Cortex of kidney (tissue), 1 donor: ENCODE results near the gene GALNT14.

Experiments used
- DNase-seq: peaks from one replicate; lab custom pipeline; 2025; lab: John Stamatoyannopoulos, UW

GALNT14 gene

DNA sequence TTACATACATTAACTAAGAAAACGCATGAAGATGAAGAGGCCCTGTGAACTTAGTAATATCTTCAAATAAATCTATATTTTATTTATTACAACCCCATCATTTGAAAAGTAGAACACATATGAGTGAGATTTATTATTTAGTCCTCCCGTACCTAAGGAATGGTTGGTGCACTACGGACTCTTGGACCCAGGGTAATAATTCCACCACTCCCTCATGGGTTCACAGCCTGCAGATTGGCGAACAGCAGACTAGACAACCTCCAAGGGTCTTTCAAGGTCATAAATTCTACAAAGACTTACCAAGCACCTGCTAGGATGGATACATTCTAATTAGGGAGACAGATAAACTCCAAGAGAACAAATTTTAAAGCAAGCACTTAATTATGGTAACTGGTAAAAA is 51.6 kb downstream of the GALNT14 start:
- DNase-seq: no peak

DNA sequence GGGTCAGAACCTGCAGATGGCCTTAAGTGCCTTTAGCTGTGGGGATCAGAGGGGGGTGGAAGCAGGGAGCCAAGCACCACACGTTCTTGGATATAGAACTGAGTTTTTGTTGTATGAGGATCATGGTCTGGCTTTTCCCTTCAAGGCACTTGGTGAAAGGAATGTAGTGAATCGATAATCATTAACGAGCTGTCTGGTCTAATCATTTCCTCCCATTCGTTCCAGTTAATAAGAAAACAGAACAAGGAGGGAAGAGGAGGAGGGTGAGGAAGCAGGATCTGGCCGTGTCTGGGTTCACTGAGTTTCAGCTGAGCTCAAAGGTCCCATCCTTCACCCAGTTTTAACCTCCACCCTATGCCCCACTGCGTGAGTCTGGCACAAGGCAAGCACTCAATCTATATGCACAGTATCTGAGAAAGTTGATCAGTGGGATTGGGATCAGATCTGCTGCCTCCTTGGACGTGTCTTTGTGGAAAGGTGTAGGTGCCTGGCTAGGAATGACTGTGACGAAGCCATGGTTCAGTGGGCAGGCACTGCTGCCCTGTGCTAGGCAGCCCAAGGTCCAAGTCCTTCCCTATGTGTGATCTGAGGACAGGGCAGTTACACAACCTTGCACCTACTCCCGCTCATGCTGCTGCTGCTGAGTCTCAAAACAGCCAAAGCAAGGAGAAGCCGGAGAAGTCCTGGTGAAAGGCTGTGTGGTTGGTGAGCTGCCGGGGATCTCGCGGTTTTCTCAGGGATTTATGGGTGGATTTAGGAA is 54.8 kb downstream of the GALNT14 start:
- no peak for DNase-seq

DNA sequence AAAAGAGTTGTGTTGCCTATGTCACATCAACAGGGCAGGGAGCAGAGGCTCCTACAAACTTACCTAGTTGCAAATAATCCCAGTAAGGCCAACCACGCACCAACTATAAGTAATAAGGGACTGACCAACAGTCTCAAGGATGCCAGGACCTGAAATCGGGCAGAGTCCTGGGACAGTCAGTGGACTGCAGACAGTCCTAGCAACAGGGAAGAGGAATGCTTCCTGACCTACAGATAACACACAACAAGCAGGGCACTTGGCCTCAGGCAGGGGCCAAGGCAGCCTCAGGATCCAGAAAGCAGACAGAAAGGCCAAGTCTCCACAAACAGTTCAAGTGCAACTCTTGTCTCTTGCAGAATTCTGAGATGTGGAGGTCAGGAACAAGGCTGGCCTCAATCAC is 56.2 kb downstream of the GALNT14 start:
- no peak for DNase-seq

DNA sequence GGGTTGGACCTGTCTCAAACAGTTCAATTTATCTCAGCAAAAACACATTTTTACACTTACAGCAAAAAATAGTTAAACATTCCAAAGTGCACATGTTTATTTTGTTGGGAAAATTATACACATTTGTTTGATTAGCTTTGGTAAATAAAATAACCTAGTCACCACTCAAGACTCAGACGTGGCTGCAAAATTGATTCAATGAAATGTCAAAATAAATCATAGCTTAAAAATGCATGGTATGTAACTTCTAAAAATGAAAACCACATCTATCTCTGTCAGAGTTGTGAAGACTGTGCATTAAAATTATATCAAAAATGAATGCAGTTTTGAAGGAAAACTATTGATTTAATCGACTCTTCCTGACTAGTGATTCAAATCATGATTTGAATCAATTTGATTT is 56.7 kb downstream of the GALNT14 start:
- DNase-seq: no peak

DNA sequence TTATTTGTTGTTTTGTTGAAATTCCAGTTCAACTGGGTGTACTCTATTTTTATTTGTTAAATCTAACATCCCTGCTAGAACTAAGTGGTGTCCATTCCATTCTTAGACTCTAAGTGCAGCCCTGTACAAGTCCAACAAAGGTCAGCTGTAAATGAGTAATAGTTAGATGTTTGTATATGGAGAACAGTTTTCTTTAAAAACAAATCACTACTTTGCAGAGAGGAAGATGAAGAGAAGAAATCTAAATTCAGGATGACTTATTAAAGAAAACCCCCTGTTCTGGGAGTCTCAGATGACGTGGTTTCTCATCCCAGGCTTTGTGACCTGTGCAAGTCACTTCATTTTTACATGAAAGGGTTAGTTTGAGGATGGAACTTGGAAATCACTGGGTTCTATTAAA is 57.9 kb downstream of the GALNT14 start:
- DNase-seq: no peak

DNA sequence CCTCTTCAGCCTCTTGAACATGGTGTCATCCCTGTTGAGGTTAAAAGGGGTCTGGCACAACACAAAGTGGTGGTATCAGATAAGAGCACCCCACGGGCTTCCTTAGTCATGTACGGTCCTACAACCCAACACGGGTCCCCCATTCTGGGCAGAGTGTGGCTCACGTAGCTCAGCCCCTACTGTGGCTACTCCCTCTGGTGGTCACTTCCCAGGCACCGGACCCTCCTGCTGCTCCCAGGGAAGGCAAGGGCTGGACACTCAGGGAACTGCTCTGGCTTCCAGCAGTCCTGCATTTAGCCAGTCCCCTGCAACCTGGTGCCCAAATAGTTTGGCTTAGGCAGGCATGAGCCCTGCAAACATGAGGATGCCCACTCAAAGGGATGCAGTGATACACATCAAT is 58.6 kb downstream of the GALNT14 start:
- DNase-seq: no peak

DNA sequence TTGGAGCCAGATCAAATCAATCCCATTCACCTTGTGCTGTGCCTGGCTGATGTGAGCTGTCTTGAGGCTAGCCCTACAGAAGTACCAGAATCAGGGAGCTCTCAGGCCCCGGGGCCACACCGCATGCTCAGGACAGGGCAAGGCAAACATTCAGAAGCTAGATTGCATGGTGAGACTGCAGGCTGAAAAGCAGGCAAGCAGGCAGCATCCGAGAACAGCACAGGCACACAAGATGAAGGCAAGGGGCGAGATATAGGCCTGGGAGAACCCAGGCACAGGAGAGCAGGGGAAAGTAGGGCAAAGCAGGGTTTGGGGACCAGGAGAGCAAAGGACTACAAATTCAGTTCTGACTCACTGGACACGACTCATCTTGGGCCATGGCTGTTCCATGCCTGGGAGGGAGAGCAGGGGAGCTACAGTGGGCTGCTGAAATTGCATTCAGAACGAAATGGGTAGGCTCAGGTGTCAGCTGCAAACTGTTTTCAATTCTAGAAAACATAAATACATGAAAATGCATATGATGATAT is 59.6 kb downstream of the GALNT14 start:
- DNase-seq: no peak

DNA sequence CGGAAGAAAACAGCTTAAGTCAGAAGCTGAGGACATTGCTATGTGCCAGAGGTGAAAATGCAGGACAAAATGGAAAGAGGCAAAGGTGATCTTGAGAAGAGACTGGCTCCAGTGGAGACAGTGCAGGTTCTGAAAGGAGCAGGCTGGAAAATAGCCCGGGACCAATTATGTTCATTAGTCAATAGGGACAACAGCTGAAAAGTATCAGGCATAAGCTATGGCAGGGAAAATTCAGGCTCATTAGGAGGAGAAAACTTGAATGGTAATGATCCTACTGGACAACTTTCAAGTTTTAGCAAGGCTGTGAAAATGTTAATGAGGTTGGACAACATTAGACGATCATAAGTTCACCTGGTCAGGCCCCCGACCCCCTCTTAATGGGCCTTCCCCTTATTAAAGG is 60.2 kb downstream of the GALNT14 start:
- no peak for DNase-seq

DNA sequence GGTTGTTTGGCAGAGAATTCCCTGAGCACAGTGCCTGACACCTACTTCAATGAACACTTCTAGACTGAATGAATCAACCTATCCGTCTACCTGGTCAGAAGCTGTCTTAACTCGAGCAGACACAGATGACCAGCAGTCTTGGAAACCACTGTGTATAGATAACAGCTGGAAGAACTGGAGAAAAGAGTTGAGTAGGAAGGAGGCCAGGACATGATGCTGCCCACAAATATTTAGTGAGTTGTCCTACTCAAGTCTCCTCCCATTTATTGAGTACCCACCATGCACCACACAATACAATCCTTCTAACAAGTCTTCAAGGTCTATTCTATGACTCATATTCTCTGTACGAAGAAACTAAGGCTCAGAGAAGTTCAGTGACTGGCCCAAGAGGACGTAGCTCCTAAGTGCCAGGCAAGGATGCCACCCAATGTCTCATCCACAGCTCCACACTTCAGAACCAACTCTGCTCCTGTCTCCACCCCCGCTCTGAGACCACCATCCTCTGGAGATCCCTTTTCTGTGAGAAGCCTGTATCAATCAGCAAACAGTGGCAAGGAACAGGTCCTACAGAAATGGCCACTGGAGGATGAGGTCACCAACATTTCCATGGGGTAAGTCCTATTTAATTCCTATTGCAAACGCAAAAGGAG is 62.2 kb downstream of the GALNT14 start:
- no peak for DNase-seq

DNA sequence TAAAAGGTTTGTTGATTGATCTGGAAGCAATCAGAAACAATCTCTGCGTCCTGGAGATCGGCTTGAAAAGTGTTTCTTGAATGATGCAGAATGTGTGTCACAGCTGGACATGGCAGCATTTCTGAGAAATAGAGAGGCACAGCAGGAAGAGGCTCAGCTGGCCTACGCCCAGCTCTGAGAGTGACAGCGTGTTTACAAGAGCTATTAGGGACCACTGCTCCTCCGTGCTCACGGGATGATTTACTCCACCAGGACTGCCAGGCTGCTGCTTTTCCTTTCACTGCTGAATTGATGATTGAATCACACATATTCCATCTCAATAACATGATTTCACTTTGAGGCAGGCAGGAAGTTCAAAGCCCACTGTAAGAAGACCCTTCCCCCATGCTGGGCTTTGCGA is 62.8 kb downstream of the GALNT14 start:
- DNase-seq: no peak

DNA sequence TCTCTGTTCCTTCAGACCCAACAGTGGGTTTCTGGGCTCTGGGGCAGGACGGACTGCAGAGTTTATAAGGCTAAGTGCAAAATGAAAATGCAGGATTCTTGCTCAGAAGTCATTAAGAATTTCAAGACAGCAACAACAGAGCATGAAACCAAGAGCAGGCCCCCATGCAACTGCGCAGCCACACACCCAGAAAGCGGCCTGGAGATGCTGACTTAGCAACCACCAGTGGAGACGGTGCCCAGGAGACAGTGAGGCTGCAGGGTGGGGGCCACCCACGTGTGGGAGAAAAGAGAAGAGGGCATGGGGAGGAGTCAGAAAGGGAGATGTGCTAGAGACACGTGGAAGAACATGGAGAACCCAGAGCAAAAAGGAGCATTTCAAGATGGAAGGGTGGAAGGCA is 66.5 kb downstream of the GALNT14 start:
- DNase-seq: no peak

DNA sequence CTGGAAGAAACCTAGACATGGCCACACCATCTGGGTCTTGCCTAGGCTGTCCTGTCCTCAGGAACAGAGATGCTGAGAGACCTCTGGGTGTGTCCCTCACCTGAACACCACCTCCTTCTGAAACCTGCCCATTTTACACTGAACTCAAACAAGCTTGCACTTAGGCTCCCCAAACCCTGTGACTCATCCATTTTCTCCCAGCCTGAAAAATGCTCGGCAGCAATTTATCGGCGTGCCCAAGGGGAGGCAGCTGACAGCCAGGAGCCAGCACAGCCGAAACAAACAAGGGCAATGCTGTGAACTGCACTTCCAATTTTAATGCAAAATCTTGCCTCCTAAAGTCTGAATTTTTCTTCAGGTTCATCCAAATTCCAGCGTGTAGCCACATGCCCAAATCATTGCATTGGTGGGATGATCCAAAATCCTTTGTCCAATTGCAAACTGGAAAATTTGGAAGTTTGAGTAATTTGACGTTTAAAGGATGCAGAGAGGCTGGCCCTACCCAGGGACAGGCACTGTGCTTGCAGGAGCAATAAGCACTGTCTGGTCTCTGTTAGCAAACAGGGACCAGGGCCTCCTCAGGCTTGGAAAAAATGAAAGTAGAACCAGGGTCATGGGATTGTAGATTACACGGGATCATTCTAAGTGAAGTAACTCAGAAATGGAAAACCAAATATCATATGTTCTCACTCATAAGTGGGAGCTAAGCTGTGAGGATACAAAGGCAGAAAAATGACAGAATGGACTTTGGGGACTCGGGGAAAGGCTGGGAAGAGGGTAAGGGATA is 67.7 kb downstream of the GALNT14 start:
- DNase-seq: no peak

DNA sequence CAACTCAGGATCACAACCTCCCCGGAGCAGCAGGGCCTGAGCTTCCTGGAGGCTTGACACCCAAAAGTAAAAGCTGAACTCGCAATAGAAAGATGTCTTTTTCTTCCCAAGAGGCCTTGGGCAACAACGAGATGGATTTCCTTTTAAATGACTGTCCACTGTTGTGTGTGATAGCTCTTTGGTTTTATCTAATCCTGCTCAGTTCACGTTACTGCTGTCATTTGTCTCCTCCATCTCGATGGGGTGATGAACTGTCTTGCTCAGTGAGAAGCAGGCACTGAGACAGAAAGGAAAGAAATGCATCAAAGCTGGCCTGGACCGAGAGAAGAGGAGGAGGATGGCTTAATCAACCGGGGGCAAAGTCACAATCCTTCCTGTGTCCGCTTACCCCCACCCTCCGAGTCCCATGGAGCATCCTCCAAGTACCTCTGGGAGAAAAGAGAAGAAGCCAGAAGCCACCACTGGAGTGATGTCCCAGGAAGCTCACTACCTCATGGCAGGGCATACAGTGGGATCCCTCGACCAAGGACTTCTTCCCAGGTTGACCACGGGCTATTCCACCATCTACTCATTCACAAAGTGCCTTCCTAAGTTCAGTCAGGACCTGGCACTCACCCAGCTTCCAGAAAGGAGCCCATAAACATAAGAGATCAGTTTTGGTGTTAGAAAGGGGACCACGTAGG is 68.5 kb downstream of the GALNT14 start:
- no peak for DNase-seq

DNA sequence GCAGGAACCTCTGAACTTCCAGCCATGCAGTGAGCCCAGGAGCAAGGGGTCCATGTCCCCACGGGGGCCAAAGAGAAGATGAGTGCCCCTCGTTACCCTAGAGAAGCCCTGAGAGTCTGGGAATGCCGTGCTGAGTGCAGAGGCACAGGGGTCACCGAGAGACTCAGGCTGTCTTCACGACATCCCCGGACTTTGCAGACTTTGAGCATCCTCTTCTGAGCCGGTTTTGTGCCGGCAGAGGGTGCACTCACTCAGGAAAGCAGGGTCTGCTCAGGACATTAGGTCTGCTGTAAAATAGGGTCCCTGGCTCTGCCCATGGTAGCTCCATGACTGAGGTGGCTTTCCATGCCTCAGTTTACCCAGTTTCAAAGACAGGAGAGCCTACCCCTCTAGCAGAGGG is 71.0 kb downstream of the GALNT14 start:
- DNase-seq: no peak

DNA sequence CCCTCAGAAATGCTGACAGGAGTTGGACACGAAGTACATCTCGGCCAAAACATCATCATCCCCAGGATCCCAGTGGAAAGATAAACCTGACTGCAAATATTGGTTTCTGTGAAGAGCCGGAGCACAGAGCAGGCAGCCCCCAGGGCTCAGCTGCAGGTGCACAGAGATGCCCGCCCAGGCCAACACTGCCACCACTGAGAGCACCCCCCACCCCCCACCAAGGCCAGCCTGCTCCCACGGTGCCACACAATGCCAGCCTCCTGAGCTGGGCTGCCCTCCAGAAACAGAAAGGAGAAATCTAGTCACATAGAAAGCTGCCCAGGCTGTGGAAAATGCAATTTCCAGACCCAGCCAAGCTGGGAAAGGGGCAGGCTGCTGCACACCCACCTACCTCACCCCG is 71.7 kb downstream of the GALNT14 start:
- no peak for DNase-seq

DNA sequence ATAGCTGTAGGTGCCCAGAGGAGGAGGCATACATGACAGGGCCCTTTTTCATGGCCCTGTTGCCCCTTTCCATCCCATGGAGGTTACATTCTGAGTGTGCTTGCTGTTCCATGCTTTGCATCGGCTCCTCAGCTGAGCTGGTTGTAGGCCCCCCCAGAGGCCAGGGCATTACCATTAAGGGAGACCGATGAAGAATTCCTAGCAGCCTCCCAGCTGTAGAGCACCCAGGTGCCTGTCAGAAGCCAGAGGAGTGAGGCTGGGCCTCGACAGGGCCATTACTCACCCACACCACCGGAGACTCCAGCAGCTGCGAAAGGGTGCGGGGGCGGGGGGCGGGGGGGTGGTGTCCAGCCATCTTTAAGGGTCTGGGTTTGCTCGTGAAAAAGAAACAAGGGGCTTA is 72.2 kb downstream of the GALNT14 start:
- no peak for DNase-seq

DNA sequence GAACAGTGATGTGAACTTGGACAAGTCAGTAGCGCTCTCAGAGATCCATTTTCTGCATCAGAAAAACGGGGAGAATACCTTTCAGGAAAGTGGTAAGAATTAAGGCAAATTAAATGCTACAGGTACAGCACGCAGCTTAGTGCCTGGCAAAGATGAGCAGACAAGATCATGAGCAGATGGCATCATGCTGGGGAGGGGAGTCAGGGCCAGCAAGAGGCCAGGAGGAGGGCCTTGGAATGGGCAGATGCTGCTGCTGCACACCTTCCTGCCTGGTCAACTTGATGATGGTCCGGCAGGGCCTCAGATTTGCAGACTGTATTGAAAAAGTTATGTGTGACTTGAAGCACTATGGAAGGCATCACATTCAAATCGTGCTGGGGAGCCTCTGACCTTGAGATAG is 72.9 kb downstream of the GALNT14 start:
- no peak for DNase-seq

DNA sequence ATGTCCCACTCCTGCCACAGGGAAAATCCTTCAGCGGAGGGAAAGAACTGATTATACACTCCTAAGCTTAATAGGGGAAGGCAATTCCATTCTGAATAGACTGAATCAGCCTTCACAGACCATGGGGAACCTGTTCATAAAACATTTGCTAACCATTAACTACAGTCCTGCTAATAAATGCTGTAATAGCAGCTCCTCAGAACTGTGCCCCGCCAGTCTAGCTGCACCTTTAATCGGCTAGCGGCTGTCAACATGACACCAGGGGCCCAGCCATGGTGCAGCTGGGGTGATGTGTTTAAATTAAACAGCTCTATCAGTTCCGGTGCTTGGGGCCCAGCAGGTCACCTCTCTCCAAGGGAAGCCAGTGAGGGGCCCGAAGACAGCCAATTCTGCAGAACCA is 77.8 kb downstream of the GALNT14 start:
- DNase-seq: no peak

DNA sequence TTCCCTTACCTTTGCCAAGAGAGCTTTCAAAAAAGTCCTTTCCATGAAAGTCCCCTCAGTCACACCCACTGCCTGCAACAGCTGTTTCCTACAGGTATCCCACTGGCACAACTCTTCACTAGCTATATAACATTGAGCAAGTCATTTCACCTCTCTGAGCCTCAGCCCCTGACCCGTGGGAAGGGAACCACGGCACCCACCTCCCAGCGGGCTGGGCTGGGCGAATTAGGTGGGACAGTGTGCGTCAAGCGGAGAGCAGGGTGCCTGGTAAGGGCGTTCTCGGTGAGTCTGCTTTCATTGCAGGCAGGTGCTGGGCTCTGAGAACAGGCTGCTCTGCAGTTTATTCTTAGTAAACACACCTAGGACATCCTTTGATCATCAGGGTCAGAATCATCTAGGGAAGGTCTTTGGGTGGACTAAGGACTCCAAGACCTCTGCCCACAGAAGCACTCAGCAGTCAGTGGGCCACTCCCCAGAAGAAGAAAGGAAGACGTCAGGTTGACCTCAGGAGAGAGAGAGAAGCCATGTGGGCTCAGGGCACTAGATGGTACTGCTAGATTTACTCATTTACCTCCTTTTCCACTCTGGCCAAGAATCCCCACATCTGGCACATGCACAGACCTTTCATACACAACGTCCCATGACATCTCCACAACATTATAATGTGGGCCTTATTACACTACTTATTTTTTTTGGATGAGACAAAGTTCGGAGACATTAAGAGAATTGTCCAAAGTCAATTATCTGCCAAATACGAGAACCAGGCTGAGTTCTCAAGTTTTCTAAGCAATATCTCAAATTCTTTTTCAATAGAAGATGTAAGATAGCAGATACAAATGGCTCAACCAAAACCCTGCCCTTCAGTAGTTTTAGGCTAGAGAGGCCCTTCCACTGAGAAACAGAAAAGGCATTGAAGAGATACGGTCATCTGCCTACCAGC is 79.9 kb downstream of the GALNT14 start:
- no peak for DNase-seq

DNA sequence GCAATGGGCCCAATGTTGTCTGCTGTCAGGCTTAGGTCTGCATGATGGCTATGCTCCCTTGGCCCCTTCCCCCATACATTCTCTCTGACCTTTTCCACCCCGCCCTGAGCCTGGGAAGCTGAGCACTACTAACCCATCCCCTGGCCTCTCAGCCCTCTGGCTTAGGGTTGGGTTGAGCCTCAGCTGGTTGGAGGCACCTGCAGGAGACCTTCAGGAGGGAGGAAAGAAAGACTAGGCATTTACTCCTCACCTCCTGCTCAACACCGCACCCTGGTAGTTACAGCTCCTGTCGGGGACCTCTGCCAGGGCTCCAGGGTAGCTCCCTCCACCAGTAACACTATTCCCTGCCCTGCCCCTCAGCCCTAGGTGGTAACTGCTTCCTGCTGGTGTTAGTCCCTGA is 80.5 kb downstream of the GALNT14 start:
- DNase-seq: no peak

DNA sequence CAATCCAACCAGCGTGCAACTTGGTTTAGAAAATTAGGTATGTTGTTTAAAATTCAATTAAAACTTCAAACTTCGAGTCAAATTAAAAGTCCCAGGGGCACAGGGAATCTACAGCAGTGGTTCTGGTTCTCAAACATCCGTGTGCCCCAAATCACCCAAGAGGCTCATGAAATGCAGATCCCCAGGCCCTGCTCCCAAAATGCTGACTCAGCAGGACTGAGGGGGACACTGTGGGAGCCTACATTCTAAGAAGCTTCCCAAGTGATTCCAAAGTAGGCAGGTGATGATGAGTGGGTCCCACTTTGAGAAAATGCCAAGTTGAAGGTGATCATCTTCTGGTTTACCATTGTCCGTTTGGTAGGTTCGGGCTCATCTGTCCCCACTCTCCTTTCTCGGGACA is 82.3 kb downstream of the GALNT14 start:
- DNase-seq: no peak
